GM18861 (cell line): Measurements from ENCODE around the gene TRMT11.
"Not testable (repeated sequence)": the region's sequence is repeated elsewhere in the genome, so short reads cannot be mapped to it uniquely, and the experiment has no call there.

ENCODE experiments used
- ATAC-seq: cut with Tn5 transposase; IDR thresholded peaks from one replicate; pipeline ENCODE4 v1.9.1; 2021; ENCODE audit not compliant: unreplicated experiment

Gene TRMT11

GRCh38 chr6:125956506-125957390, 29.6 kb upstream of the TRMT11 start, which contains the start of gene HINT3:
Gene HINT3, plus strand, starts transcription at chr6:125956770. Its CDS starts 208 bp downstream, at chr6:125956978.
- peak; percentile 96 for ATAC-seq

GRCh38 chr6:125957391-125957693, 29.0 kb upstream of the TRMT11 start:
- ATAC-seq = no peak

GRCh38 chr6:125957845-125958244, 28.5 kb upstream of the TRMT11 start:
- no peak for ATAC-seq

- ATAC-seq = no peak
These were observed 27.3 kb upstream of the TRMT11 start for GRCh38 chr6:125959041-125959440.

GRCh38 chr6:125961117-125961516, 25.2 kb upstream of the TRMT11 start:
- ATAC-seq = no peak

GRCh38 chr6:125962900-125963497, 23.3 kb upstream of the TRMT11 start:
- ATAC-seq = no peak

GRCh38 chr6:125963817-125964216, 22.5 kb upstream of the TRMT11 start:
- ATAC-seq = no peak

- ATAC-seq = no peak
These were observed 19.8 kb upstream of the TRMT11 start for GRCh38 chr6:125966569-125966968.

GRCh38 chr6:125968493-125968892, 17.8 kb upstream of the TRMT11 start:
- ATAC-seq = no peak

GRCh38 chr6:125970760-125971159, 15.6 kb upstream of the TRMT11 start:
- ATAC-seq = no peak

GRCh38 chr6:125972478-125972877, 13.9 kb upstream of the TRMT11 start:
- ATAC-seq = not testable (repeated sequence)

GRCh38 chr6:125974214-125974866, 12.0 kb upstream of the TRMT11 start:
- ATAC-seq = peak; percentile 58

GRCh38 chr6:125979101-125979500, 7.2 kb upstream of the TRMT11 start:
- ATAC-seq = no peak

- ATAC-seq = no peak
These were observed 4.7 kb upstream of the TRMT11 start for GRCh38 chr6:125981571-125982185.

- ATAC-seq = no peak
These were observed 2.9 kb upstream of the TRMT11 start for GRCh38 chr6:125983246-125983945.

GRCh38 chr6:125984311-125984710, 2.0 kb upstream of the TRMT11 start:
- ATAC-seq = no peak

GRCh38 chr6:125985522-125985921, 818 bp upstream of the TRMT11 start:
- no peak for ATAC-seq

- ATAC-seq = no peak
These were observed 400 bp upstream of the TRMT11 start for GRCh38 chr6:125985979-125986300.

GRCh38 chr6:125987026-125987617, 782 bp downstream of the TRMT11 start:
- ATAC-seq = peak; percentile 22

GRCh38 chr6:125988280-125988679, 1.9 kb downstream of the TRMT11 start:
- ATAC-seq = no peak

GRCh38 chr6:125989631-125990030, 3.3 kb downstream of the TRMT11 start:
- ATAC-seq = no peak
